ENCODE measurements around the gene ADK.

ADK gene

GRCh38 chr10:74314166-74314565 is 163.1 kb downstream of the ADK start:
- Mint-ChIP-seq H3K9me3 (no peaks in the 10 kb centered on the region), H3K4me3 (no peak overlapping the region), H3K4me1 (peaks cover 17% of the 10 kb centered on the region), H3K27me3 (no peaks in the 10 kb centered on the region), H3K36me3 (peaks cover 16% of the 10 kb centered on the region), H3K27ac (no peak overlapping the region)

GRCh38 chr10:74320026-74320425 is 169.0 kb downstream of the ADK start:
- H3K27me3 Mint-ChIP-seq = no peaks in the 10 kb centered on the region

GRCh38 chr10:74320717-74321116 is 169.7 kb downstream of the ADK start:
- no peaks in the 10 kb centered on the region for H3K27me3 Mint-ChIP-seq
- H3K4me1 Mint-ChIP-seq = no peaks in the 10 kb centered on the region
- no peak overlapping the region for H3K4me3 Mint-ChIP-seq
- peaks cover 46% of the 10 kb centered on the region for H3K36me3 Mint-ChIP-seq
- peaks cover 7% of the 10 kb centered on the region for H3K9me3 Mint-ChIP-seq
- H3K27ac Mint-ChIP-seq = no peak overlapping the region

More at GRCh38 chr10:74320026-74320425, 169.0 kb downstream of the ADK start:
- no peaks in the 10 kb centered on the region for H3K4me1 Mint-ChIP-seq
- no peak overlapping the region for H3K4me3 Mint-ChIP-seq
- no peak overlapping the region for H3K27ac Mint-ChIP-seq
- peaks cover 7% of the 10 kb centered on the region for H3K9me3 Mint-ChIP-seq
- peaks cover 45% of the 10 kb centered on the region for H3K36me3 Mint-ChIP-seq

GRCh38 chr10:74322141-74322540 is 171.1 kb downstream of the ADK start:
- Mint-ChIP-seq H3K27ac (no peak overlapping the region), H3K27me3 (no peaks in the 10 kb centered on the region), H3K4me3 (no peak overlapping the region), H3K9me3 (peaks cover 7% of the 10 kb centered on the region), H3K4me1 (peaks cover 4% of the 10 kb centered on the region), H3K36me3 (peaks cover 47% of the 10 kb centered on the region)

- Mint-ChIP-seq H3K4me1 (peaks cover 6% of the 10 kb centered on the region), H3K4me3 (no peak overlapping the region), H3K27ac (no peak overlapping the region), H3K9me3 (peaks cover 7% of the 10 kb centered on the region), H3K27me3 (no peaks in the 10 kb centered on the region), H3K36me3 (peaks cover 43% of the 10 kb centered on the region)
Observed at GRCh38 chr10:74322565-74322964, 171.5 kb downstream of the ADK start.

GRCh38 chr10:74328388-74328787 is 177.4 kb downstream of the ADK start:
- H3K4me3 Mint-ChIP-seq = no peak overlapping the region
- H3K9me3 Mint-ChIP-seq = no peaks in the 10 kb centered on the region
- H3K27ac Mint-ChIP-seq = no peak overlapping the region
- H3K36me3 Mint-ChIP-seq = peaks cover 22% of the 10 kb centered on the region
- peaks cover 6% of the 10 kb centered on the region for H3K4me1 Mint-ChIP-seq
- no peaks in the 10 kb centered on the region for H3K27me3 Mint-ChIP-seq

GRCh38 chr10:74329873-74330272 is 178.9 kb downstream of the ADK start:
- H3K27ac Mint-ChIP-seq = no peak overlapping the region
- H3K9me3 Mint-ChIP-seq = no peaks in the 10 kb centered on the region
- H3K4me1 Mint-ChIP-seq = peaks cover 6% of the 10 kb centered on the region
- H3K27me3 Mint-ChIP-seq = no peaks in the 10 kb centered on the region
- peaks cover 16% of the 10 kb centered on the region for H3K36me3 Mint-ChIP-seq
- H3K4me3 Mint-ChIP-seq = no peak overlapping the region

- Mint-ChIP-seq H3K27ac (no peak overlapping the region), H3K4me1 (peaks cover 6% of the 10 kb centered on the region), H3K4me3 (no peak overlapping the region), H3K9me3 (no peaks in the 10 kb centered on the region), H3K27me3 (no peaks in the 10 kb centered on the region), H3K36me3 (peaks cover 17% of the 10 kb centered on the region)
Observed at GRCh38 chr10:74330646-74331045, 179.6 kb downstream of the ADK start.

- H3K9me3 Mint-ChIP-seq = no peaks in the 10 kb centered on the region
- no peak overlapping the region for H3K4me3 Mint-ChIP-seq
- no peaks in the 10 kb centered on the region for H3K4me1 Mint-ChIP-seq
- no peaks in the 10 kb centered on the region for H3K27me3 Mint-ChIP-seq
- H3K27ac Mint-ChIP-seq = no peak overlapping the region
- H3K36me3 Mint-ChIP-seq = peaks cover 18% of the 10 kb centered on the region
Observed at GRCh38 chr10:74332398-74332797, 181.4 kb downstream of the ADK start.

GRCh38 chr10:74333174-74333573 is 182.2 kb downstream of the ADK start:
- H3K4me3 Mint-ChIP-seq = no peak overlapping the region
- no peaks in the 10 kb centered on the region for H3K4me1 Mint-ChIP-seq
- H3K27ac Mint-ChIP-seq = no peak overlapping the region
- H3K36me3 Mint-ChIP-seq = peaks cover 18% of the 10 kb centered on the region
- no peaks in the 10 kb centered on the region for H3K27me3 Mint-ChIP-seq
- H3K9me3 Mint-ChIP-seq = no peaks in the 10 kb centered on the region

- Mint-ChIP-seq H3K36me3 (peaks cover 18% of the 10 kb centered on the region), H3K4me1 (no peaks in the 10 kb centered on the region), H3K27ac (no peak overlapping the region), H3K9me3 (no peaks in the 10 kb centered on the region), H3K27me3 (no peaks in the 10 kb centered on the region), H3K4me3 (no peak overlapping the region)
Observed at GRCh38 chr10:74334221-74334620, 183.2 kb downstream of the ADK start.

- Mint-ChIP-seq H3K4me1 (no peaks in the 10 kb centered on the region), H3K27ac (no peak overlapping the region), H3K27me3 (no peaks in the 10 kb centered on the region), H3K36me3 (peaks cover 16% of the 10 kb centered on the region), H3K4me3 (no peak overlapping the region), H3K9me3 (no peaks in the 10 kb centered on the region)
Observed at GRCh38 chr10:74335501-74335900, 184.5 kb downstream of the ADK start.

- H3K4me1 Mint-ChIP-seq = no peaks in the 10 kb centered on the region
- H3K27me3 Mint-ChIP-seq = no peaks in the 10 kb centered on the region
- peaks cover 21% of the 10 kb centered on the region for H3K36me3 Mint-ChIP-seq
- no peaks in the 10 kb centered on the region for H3K9me3 Mint-ChIP-seq
- H3K27ac Mint-ChIP-seq = no peak overlapping the region
- H3K4me3 Mint-ChIP-seq = no peak overlapping the region
Observed at GRCh38 chr10:74337330-74338016, 186.5 kb downstream of the ADK start.

GRCh38 chr10:74342991-74343390 is 192.0 kb downstream of the ADK start:
- Mint-ChIP-seq H3K27ac (no peak overlapping the region), H3K4me3 (no peak overlapping the region), H3K4me1 (no peaks in the 10 kb centered on the region), H3K9me3 (peaks cover 8% of the 10 kb centered on the region), H3K27me3 (no peaks in the 10 kb centered on the region), H3K36me3 (peaks cover 35% of the 10 kb centered on the region)

GRCh38 chr10:74343804-74344203 is 192.8 kb downstream of the ADK start:
- H3K4me3 Mint-ChIP-seq = no peak overlapping the region
- H3K36me3 Mint-ChIP-seq = peaks cover 34% of the 10 kb centered on the region
- no peak overlapping the region for H3K27ac Mint-ChIP-seq
- H3K27me3 Mint-ChIP-seq = no peaks in the 10 kb centered on the region
- peaks cover 8% of the 10 kb centered on the region for H3K9me3 Mint-ChIP-seq
- no peaks in the 10 kb centered on the region for H3K4me1 Mint-ChIP-seq

GRCh38 chr10:74344306-74344705 is 193.3 kb downstream of the ADK start:
- H3K36me3 Mint-ChIP-seq = peaks cover 35% of the 10 kb centered on the region
- no peak overlapping the region for H3K27ac Mint-ChIP-seq
- H3K27me3 Mint-ChIP-seq = no peaks in the 10 kb centered on the region
- H3K9me3 Mint-ChIP-seq = peaks cover 8% of the 10 kb centered on the region
- no peak overlapping the region for H3K4me3 Mint-ChIP-seq
- no peaks in the 10 kb centered on the region for H3K4me1 Mint-ChIP-seq

- H3K27me3 Mint-ChIP-seq = no peaks in the 10 kb centered on the region
- H3K9me3 Mint-ChIP-seq = peaks cover 8% of the 10 kb centered on the region
- H3K36me3 Mint-ChIP-seq = peaks cover 32% of the 10 kb centered on the region
- H3K4me3 Mint-ChIP-seq = no peak overlapping the region
- no peak overlapping the region for H3K27ac Mint-ChIP-seq
- no peaks in the 10 kb centered on the region for H3K4me1 Mint-ChIP-seq
Observed at GRCh38 chr10:74347522-74347921, 196.5 kb downstream of the ADK start.
